Raji (cell line): ENCODE results near the gene MEGF6.

Source experiments
- POLR2A ChIP-seq: IDR thresholded peaks from 2 replicates; pipeline ENCODE4 v1.6.1; 2011; ENCODE audit warnings: low read depth, low read length, control low read depth; ENCODE audit not compliant: insufficient read depth

MEGF6 gene

DNA sequence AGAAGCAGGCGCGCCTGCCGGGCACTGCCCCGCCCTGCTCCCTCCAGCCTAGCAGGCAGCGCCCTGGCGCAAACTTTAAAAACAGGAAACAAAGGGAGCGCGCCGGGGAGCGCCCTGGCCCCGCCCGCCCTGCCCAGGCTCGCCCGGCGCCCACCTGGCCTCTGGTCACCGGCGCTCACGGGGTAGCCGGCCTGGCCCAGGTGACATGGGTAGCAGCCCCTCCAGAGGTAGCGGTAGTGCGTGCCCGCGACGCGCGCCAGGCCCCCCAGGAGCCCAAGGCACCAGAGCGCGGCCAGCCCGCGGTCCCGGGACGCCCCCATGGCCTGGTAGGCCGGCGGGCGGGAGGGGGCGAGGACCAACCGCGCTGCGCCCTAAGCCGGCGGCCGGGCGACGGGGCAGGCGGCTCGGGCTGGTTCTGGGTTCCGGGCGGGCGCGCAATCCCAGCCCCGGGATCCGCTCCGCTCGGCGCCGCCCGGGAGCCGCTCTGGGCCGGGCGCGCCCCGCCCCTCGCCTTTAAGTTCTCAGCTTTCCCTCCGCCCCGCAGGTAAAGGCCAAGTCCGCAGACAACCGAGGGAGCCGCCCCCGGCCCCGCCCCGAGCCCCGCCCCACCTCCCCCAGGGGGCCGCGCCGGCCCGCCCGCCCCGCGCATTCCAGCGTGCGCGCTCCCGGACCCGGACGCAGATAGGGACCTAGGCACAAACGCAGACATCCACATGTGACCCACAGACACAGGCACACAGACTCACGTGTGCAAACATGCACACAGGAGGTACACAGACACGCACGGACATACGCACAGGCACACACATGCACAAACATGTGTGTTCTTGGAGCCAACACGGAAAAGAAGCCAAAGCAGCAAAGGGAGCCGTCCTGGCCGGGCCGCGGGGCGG is 80.1 kb downstream of the MEGF6 start:
- peak; percentile 95 for TF ChIP-seq POLR2A

DNA sequence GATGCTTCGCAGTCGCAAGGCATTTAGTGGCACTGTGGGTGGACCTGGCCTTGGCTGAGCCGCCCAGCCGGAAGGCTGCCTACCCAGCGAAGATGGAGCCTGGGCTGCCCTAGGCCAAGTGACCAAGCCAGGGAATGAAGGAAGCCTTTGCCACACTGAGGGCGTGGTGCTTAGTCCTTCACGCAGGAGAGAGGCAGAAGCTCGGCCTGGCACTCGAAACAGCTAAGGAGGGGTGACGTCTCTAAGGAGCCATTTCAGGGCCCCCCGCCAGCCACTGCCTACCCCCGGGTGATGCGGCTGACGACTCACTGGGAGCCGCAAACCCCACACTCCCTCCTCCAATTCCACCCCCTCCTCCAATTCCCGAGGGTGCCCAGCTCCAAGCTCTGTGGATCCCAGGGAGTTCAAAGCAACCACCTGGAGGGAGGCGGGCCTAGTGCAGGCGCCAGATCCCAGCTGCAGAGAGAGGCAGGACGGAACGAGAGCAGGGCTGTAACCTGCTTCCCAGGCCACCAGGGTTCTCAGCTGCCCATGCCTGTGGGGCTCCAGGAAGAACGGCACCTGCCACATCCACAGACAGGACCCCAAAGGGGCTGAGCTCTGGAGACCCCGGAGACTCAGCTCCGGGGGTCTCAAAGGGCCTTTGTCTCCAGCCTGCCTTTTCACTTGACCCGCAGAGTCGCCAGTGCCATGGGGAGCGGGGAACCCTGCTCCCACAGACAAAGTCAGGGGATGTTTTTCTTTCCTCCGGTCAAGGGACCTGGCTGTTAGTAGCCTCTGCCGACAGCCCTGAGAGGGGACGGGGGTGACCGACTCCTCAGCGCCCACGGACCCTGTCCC is 81.0 kb downstream of the MEGF6 start:
- no peak for TF ChIP-seq POLR2A

DNA sequence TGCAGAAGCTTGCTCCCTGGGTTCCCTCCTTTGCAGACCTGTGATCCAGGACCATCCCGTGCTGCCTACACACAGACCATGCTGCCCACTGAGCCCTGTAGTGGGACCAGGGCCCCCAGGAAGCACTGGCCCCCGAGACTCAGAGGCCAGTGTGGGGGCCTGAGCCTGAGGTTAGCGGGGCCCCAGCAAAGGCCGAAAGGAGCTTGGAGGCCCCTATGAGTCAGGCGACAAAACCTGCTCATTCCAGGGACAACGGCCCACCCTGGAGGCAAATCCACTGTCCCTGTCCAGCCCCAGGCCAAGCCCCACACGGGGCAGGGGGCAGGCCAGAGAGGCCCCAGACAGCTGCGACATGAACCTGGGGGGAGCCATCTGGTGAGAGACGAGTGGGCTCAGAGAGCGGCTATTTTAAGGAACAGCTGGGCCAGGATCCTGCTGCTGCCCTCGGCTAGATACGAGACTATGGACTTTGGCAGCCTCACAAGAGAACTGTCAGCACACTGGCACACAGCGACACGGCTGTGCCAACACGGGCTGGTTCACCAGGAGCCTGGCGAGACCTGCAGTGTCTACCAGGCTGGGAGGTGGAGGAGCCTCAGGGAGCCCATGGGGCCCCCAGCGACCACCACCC is 82.1 kb downstream of the MEGF6 start:
- no peak for TF ChIP-seq POLR2A

DNA sequence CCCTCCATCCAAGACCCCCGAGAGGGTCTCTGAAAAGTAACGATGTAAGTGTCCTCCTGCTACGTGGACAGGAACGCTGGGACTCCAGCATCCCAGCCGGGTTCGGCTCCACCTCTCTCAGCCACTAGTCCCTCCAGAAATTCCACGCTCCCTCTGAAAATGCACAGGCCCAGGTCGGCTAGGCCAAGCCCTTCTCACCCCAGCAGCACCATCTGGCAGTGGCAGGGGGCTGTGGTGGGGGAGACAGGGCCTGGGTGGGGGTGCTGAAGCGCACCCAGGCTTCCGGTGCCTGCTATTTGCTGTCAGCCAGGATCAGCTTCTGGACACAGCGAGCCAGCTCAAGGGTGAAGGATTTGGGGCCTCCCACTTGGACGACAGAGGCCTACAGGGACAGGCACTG is 83.5 kb downstream of the MEGF6 start:
- no peak for TF ChIP-seq POLR2A

DNA sequence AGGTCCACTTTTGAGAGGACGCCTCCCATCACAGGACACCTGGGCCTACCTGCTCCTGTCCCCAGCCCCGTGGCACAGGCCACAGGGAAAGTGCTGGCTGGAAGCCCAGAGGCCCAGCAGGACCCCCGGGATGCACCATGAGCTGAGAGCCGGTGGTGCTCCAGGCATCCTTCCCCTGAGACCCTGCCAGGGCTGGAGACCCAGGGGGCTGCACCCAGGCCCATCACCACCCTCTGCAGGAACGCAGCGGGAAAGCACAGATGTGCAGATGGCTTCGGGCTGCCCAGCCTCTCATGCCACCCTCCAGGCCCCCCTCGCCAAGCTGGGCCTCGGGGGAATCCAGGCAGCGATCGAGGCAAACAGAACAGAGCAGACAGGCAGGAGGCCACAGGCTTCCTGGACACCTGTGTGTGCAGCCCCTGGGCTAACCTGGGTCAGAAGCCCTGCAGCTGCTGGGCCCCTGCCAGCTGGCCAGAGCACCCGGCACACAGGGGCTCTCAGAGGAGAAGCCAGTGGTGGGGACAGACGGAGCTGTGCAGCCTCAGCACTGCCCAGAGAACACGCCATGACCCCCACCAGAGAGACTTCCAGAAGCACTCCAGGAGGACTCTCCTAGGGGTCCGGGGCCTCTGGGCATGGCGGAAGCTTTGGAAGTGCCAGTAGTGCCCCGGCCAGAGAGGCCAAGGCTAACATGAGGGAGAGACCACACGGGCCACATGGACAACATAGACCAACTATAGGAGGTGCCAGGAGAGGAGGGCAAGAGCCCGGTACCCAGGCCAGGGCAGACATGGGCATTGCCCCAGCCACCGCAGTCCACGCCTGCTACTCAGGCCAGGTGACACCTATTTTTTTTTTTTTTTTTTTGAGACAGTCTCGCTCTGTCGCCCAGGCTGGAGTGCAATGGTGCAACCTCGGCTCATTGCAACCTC is 85.5 kb downstream of the MEGF6 start:
- no peak for TF ChIP-seq POLR2A

DNA sequence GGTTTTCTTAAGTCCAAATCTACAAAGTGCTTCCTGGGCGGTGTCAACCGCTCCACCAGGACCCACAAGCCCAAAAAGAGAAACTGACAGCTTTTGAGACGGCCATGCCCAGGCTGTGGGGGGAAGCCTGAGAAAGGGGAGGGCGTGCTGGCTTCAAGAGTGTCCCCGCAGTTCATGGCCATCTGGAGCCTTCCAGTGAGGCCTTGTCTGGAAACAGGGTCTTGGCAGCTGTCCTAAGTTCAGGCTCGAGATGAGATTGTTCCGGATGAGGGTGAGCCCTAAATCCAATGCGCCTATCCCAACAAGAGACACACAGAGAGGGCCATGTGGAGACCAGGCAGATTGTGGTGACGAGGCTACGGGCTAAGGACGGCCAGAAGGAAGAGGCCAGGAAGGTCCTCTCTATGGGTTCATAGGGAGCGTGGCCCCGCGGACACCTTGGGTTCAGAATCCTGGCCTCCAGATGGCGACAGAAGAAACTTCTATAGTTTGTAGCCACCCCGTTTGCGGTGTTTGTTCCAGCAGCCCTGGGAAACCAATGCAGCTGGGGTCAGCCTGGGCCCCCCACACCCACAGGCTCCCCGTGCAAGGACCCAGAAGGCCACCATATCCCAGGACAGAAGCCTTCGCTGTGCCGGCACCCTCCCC is 86.6 kb downstream of the MEGF6 start:
- TF ChIP-seq POLR2A, result no peak

DNA sequence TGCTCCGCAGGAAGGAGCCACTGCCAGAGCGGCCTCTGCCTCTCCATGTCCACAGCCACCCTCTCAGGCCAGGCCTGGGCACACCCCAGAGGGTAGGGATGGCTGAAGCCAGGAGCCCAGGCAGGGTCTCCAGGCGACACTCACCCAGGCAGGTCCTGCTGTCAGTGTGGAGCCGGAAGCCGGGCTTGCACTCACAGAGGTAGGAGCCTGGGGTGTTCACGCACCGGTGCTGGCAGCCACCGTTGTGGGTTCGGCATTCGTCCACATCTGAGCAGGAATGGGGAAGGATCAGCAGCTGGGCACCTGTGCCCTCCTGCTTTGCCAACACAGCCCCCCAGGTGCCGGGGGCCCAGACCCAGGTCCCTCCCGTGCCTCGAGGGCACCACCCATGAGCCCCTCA is 87.3 kb downstream of the MEGF6 start:
- TF ChIP-seq POLR2A, result no peak

DNA sequence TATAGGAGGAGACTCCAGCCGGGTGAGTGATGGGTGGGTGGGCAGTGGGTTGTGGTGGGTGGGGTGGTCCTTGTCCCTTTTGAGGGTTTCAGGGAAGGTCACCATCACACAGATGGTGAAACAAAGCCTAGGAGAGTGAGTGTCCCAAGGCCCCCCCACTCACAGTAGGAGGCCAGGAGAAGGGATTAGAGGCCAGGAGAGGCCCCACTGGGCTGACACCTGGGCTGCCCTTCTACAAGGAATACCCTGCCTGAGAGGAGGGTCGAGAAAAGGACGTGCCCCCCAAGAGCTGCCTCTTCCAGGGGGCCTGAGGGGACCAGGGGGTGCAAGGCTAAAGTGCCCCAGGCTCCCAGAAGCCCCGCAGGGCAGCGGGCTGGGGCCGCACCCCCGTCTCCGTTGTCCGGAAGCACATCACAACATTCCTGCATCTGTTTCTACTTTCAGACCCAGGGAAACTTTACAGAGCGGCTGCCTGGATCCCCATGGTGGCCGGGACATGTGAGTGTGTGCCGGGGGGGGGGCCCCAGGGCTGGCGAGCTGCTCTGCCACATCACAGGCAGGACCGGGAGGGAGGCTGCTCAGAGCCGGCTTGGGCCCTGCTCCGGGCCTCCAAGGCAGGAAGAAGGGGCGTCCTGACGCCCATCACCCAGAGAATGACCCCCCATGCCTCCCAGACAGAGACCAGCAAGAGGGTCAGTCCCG is 88.6 kb downstream of the MEGF6 start:
- TF ChIP-seq POLR2A, result no peak

DNA sequence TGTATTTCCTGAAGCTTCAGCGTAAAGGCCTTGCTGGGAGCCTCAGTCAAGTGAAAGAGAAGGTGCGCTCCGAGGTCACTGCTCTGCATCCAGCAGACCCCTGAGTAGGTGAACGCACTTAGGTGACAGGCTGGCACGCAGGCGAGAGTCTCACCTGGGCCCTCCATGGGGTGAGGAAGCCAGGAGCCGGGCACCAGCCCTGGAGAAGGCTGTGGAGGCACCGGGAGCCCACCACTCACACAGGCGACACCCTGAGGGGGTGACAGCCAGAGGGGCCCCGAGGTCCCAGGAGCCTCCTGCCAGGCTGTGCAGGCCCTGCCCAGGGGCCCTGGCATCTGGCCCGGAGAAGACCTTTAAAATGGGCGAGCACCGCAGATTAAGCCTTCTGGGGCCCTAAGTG is 89.2 kb downstream of the MEGF6 start:
- TF ChIP-seq POLR2A, result no peak

DNA sequence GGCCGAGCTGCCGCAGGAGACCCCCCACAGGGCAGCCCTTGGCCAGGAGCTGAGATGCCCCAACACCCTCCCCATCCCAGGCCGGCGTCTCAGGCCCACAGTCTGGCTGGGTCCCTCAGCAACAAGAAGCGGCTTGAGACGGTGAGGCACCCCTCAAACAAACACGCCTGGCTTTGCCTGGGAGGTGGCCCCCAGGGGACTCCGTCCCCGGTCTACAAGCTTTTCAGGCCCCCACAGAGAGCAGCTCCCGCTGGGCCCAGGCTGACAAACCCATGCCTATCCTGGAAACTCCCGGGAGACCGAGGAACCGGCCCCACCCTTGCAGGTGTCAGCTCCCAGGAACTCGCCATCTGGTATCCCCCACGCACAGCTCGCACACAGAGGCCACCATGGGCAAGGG is 89.9 kb downstream of the MEGF6 start:
- no peak for TF ChIP-seq POLR2A

DNA sequence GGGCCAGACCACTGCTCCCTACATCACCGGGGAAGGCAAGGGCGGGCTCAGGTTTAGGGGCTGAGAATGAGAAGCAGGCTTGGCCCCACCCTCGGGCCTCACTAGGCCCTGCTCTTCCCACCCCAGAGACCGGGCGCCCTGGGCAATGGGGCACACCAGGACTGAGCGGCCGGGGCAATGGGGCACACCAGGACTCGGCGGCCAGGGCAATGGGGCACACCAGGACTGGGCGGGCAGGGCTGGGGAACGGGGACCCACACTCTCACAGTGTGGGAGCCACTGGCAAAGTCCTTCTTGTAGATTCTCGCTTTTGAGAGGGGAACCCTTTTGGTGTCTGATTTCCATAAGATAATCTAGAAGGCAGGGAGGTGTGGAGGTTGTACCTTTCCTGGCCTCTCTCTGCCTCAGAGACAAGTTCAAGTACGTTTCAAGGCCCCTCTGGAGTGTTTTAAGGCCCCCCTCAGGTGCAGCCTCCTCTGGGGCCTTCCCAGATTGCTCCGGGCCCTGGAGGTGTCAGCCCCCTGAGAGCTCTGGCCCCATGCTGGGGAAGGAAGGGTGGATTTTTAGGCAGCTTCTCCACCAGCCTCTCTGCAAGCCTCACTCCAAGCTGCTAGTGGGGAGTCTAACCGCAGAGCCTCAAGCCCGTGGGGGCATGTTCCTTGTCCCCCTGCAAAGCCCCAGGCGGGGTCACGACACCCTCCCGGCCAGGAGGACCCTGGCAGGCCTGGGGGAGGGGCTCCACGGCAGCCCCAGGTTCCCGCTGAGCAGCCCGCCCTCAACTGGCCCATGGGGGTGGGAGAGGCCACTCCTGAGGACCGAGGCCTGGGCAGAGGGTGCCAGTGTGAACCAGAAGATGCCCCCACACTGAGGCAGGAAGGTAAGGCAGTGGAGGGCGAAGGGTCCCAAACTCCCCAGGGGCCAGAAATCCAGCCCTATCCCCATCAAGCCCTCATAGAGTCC is 90.6 kb downstream of the MEGF6 start:
- no peak for TF ChIP-seq POLR2A

DNA sequence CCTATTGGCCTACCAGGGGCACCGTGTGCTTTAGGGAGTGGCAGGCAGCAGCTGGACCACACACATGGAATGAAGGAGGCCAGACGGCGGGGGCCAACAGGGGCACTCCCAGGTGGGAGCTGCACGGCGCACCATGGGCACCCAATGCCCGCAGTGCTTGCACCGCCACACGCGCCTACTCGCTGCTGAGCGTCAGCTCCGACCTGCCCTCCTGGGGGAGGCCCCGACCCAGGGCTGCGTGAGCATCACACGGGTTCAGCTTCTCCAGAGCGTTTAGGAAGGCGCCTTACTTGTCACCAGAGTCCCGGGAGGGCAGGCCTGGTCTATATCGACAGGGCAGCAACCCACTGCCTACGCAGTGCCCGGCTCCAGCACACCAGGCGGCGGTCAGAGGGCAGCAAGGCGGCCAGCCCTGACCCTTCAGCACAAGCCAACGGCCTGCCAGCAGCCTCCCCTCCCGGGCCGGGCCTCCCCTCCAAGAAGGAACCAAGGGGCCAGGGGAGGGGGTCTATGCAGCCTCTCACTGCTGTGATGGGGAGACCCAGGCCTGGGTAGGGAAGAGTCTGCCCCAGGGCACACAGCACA is 91.9 kb downstream of the MEGF6 start:
- TF ChIP-seq POLR2A, result no peak
